K562 (cell line): ENCODE data around the gene DHX29. TPM values are rescaled to one million over a fixed set of nuclear protein-coding genes. Genes with fewer than 3 reads are reported as not detected.

Source experiments
- HEY1 ChIP-seq: fragments of 250-450 bp; sonication (Bioruptor Pico); IDR thresholded peaks from 2 replicates; pipeline ENCODE4 v1.5.0; 2020; ENCODE audit warnings: mild to moderate bottlenecking, moderate library complexity, borderline replicate concordance
- MTA3 ChIP-seq: fragments of 450-650 bp; formaldehyde crosslinking; IDR thresholded peaks from 2 replicates; pipeline ENCODE4 v1.6.1; 2017; ENCODE audit warnings: mild to moderate bottlenecking, borderline replicate concordance
- NUFIP1 ChIP-seq: fragments of 450-650 bp; IDR thresholded peaks from 2 replicates; pipeline ENCODE4 v1.6.1; 2018; ENCODE audit not compliant: partially characterized antibody
- POLR2B ChIP-seq: fragments of 450-650 bp; IDR thresholded peaks from 2 replicates; pipeline ENCODE4 v1.6.1; 2018; ENCODE audit warnings: low read depth; ENCODE audit not compliant: partially characterized antibody
- RBBP5 ChIP-seq: fragments of 200-600 bp; sonication (generic); IDR thresholded peaks from 2 replicates; pipeline ENCODE4 v1.6.1; 2012; ENCODE audit warnings: borderline replicate concordance, mild to moderate bottlenecking, low read length, control low read depth, inconsistent platforms; ENCODE audit not compliant: insufficient read depth, poor library complexity, severe bottlenecking
- RBM25 ChIP-seq: fragments of 200-400 bp; formaldehyde crosslinking; IDR thresholded peaks from 2 replicates; pipeline ENCODE4 v1.6.1; 2018; ENCODE audit warnings: low read length, low read depth, moderate library complexity; ENCODE audit not compliant: severe bottlenecking
- SMARCA5 ChIP-seq: fragments of 450-650 bp; IDR thresholded peaks from 2 replicates; pipeline ENCODE4 v1.6.1; 2016
- TAL1 ChIP-seq: fragments of 450-650 bp; IDR thresholded peaks from 2 replicates; pipeline ENCODE4 v1.6.1; 2016; ENCODE audit warnings: mild to moderate bottlenecking
- TARDBP ChIP-seq: fragments of 450-650 bp; IDR thresholded peaks from 2 replicates; pipeline ENCODE4 v1.6.1; 2016
- TSC22D4 ChIP-seq: fragments of 450-650 bp; IDR thresholded peaks from 2 replicates; pipeline ENCODE4 v1.6.1; 2016; ENCODE audit warnings: missing genetic modification characterization, missing biosample characterization, control low read depth
- U2AF1 ChIP-seq: fragments of 200-400 bp; formaldehyde crosslinking; optimal IDR thresholded peaks from 2 replicates; pipeline ENCODE3; 2017; ENCODE audit warnings: mild to moderate bottlenecking, low read depth, low read length, moderate library complexity
- ZEB2 ChIP-seq: fragments of 450-650 bp; IDR thresholded peaks from 2 replicates; pipeline ENCODE4 v1.6.1; 2016
- ZNF609 ChIP-seq: sonication (generic); formaldehyde crosslinking; IDR thresholded peaks from 2 replicates; pipeline ENCODE4 v1.8.1; 2023; ENCODE audit warnings: missing genetic modification reagents, mild to moderate bottlenecking, borderline replicate concordance
- ZNF668 ChIP-seq: fragments of 250-450 bp; sonication (Bioruptor Pico); IDR thresholded peaks from 2 replicates; pipeline ENCODE4 v1.8.0; 2022; ENCODE audit warnings: mild to moderate bottlenecking, inconsistent platforms
- polyA plus RNA-seq, 8 experiments: library from polyadenylated mRNA; depleted of rRNA in 4 of 8; stranded (reverse) in 5 of 8; unstranded in 3 of 8; fragments of >200 nt; fragmentation: Nextera tagmentation in 2 of 8; fragmentation: Illumina TruSeq in 1 of 8; extraction: Ambion mirVana in 2 of 8; extraction: Trizol in 1 of 8; gene quantifications; 2 replicates each; pipeline versions ENCODE4 v1.2.1 to v1.2.3, GENCODE V29; 2011 to 2014; ENCODE audit warnings: inconsistent platforms in 1 of 8, missing spikeins in 1 of 8
- total RNA-seq, 7 experiments: library from RNA; depleted of rRNA in 6 of 7; stranded (reverse); fragments of >200 nt in 6 of 7; fragmentation: Illumina TruSeq in 2 of 7; extraction: Trizol in 2 of 7; gene quantifications; 2 replicates each; pipeline versions ENCODE4 v1.2.1 to v1.2.3, GENCODE V29; 2011 to 2021; ENCODE audit warnings: low replicate concordance in 1 of 7
- TF ChIP-seq, protein P1 (sequence below): sonication (generic); formaldehyde crosslinking; IDR thresholded peaks from 2 replicates; pipeline ENCODE4 v1.9.0; 2022; ENCODE audit warnings: mild to moderate bottlenecking, missing genetic modification reagents
- TF ChIP-seq, protein P2 (sequence below): fragments of 450-650 bp; IDR thresholded peaks from 2 replicates; pipeline ENCODE4 v1.6.1; 2016; ENCODE audit warnings: mild to moderate bottlenecking
- TF ChIP-seq, protein P3 (sequence below): fragments of 450-650 bp; IDR thresholded peaks from 2 replicates; pipeline ENCODE4 v1.6.1; 2014; ENCODE audit warnings: low read depth, mild to moderate bottlenecking, moderate library complexity, borderline replicate concordance

DHX29 gene
- total and polyA plus RNA-seq, 9 of the 15 experiments (the other 6 are each of a cell fraction or from before 2014, with no cell fraction given) = 7.5 to 42.1 (median 25.0) TPM

GRCh38 chr5:55226027-55226933, 81.2 kb downstream of the DHX29 start (continued):
- TF ChIP-seq MTA3 = no peak
- TF ChIP-seq, protein P1, sequence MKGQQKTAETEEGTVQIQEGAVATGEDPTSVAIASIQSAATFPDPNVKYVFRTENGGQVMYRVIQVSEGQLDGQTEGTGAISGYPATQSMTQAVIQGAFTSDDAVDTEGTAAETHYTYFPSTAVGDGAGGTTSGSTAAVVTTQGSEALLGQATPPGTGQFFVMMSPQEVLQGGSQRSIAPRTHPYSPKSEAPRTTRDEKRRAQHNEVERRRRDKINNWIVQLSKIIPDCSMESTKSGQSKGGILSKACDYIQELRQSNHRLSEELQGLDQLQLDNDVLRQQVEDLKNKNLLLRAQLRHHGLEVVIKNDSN = no peak; the same call in 1 of the 2 replicates
- TF ChIP-seq U2AF1 = peak; percentile 42
- no peak for TF ChIP-seq POLR2B
- TF ChIP-seq TSC22D4 (tag) = no peak
- no peak for TF ChIP-seq TAL1
- TF ChIP-seq, protein P2, sequence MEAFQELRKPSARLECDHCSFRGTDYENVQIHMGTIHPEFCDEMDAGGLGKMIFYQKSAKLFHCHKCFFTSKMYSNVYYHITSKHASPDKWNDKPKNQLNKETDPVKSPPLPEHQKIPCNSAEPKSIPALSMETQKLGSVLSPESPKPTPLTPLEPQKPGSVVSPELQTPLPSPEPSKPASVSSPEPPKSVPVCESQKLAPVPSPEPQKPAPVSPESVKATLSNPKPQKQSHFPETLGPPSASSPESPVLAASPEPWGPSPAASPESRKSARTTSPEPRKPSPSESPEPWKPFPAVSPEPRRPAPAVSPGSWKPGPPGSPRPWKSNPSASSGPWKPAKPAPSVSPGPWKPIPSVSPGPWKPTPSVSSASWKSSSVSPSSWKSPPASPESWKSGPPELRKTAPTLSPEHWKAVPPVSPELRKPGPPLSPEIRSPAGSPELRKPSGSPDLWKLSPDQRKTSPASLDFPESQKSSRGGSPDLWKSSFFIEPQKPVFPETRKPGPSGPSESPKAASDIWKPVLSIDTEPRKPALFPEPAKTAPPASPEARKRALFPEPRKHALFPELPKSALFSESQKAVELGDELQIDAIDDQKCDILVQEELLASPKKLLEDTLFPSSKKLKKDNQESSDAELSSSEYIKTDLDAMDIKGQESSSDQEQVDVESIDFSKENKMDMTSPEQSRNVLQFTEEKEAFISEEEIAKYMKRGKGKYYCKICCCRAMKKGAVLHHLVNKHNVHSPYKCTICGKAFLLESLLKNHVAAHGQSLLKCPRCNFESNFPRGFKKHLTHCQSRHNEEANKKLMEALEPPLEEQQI = no peak
- TF ChIP-seq, protein P3, sequence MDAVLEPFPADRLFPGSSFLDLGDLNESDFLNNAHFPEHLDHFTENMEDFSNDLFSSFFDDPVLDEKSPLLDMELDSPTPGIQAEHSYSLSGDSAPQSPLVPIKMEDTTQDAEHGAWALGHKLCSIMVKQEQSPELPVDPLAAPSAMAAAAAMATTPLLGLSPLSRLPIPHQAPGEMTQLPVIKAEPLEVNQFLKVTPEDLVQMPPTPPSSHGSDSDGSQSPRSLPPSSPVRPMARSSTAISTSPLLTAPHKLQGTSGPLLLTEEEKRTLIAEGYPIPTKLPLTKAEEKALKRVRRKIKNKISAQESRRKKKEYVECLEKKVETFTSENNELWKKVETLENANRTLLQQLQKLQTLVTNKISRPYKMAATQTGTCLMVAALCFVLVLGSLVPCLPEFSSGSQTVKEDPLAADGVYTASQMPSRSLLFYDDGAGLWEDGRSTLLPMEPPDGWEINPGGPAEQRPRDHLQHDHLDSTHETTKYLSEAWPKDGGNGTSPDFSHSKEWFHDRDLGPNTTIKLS = no peak; the same call in 1 of the 2 replicates
- no peak for TF ChIP-seq RBBP5
- TF ChIP-seq SMARCA5 = no peak
- no peak for TF ChIP-seq NUFIP1
- no peak for TF ChIP-seq HEY1 (CRISPR knock-in tag)
- no peak for TF ChIP-seq ZNF609 (CRISPR knock-in tag)
- no peak for TF ChIP-seq ZNF668 (CRISPR knock-in tag)
- no peak for TF ChIP-seq RBM25
- TF ChIP-seq TARDBP = no peak
- TF ChIP-seq ZEB2 = no peak
